Right lobe of liver (tissue), 6 donors: ENCODE data around the gene KCNN1. TPM values are rescaled to one million over a fixed set of nuclear protein-coding genes. Genes with fewer than 3 reads are reported as not detected.

ENCODE experiments used
- ATAC-seq, 4 donors: fragments of 200-7000 bp; cut with Tn5 transposase; one replicate each; pipeline ENCODE4 v1.9.1; 2020; ENCODE audit warnings: mild to moderate bottlenecking in 4 of 4, moderate library complexity in 4 of 4
- DNase-seq, 3 donors: peaks; one replicate each; pipeline ENCODE4 v3.0.0-alpha.2; 2020
- H3K27ac ChIP-seq, 3 donors: fragments of 200-600 bp; one replicate each; pipeline ENCODE4 v1.8.0; 2022
- H3K27me3 ChIP-seq, 2 donors: fragments of 200-600 bp; one replicate each; pipeline ENCODE4 v1.8.0; 2022
- H3K36me3 ChIP-seq, 4 donors: fragments of 200-600 bp; sonication (generic) in 1 of 4; one replicate each; pipeline versions ENCODE4 v1.5.1 to v1.8.0; 2017 to 2022; ENCODE audit warnings: control low read depth in 1 of 4
- H3K4me1 ChIP-seq, 4 donors: fragments of 200-600 bp; sonication (generic) in 1 of 4; one replicate each; pipeline versions ENCODE4 v1.5.1 to v1.8.0; 2017 to 2022; ENCODE audit warnings: control low read depth in 1 of 4
- H3K4me3 ChIP-seq, 3 donors: fragments of 200-600 bp; one replicate each; pipeline ENCODE4 v1.8.0; 2022
- H3K9me3 ChIP-seq, 4 donors: fragments of 200-600 bp; sonication (generic) in 1 of 4; one replicate each; pipeline versions ENCODE4 v1.5.1 to v1.8.0; 2017 to 2022; ENCODE audit warnings: control low read depth in 1 of 4
- POLR2A ChIP-seq: fragments of 450-650 bp; IDR thresholded peaks from one replicate; pipeline ENCODE4 v1.6.1; 2017; ENCODE audit warnings: antibody characterized with exemption, mild to moderate bottlenecking
- WGBS: methylation state at CpG from one replicate; pipeline ENCODE4 v1.1.6; 2018; ENCODE audit warnings: low coverage, low lambda C conversion rate; ENCODE audit not compliant: insufficient coverage; ENCODE audit errors: missing lambda C conversion rate; 5-methylcytosine and 5-hydroxymethylcytosine counted together
- intact Hi-C, 2 donors: fragments of 100-400 bp; cut with DNase I; formaldehyde crosslinking; loops; one replicate each; pipeline versions ENCODE4 v1.11.2 to v1.14.1; 2022
- total RNA-seq, 6 experiments: library from RNA; depleted of rRNA in 2 of 6; stranded (reverse); fragments of >200 nt in 2 of 6; fragmentation: NEBNext Ultra II Directional in 3 of 6; extraction: Animal tissue kit (Norgen Biotek cat#: 25700) in 3 of 6; gene quantifications; one replicate each; pipeline versions ENCODE4 v1.1.0 to v1.2.4, GENCODE V29; 2016 to 2023
- TF ChIP-seq, protein P1 (sequence below), 4 donors: fragments of 200-600 bp in 3 of 4; fragments of 450-650 bp in 1 of 4; IDR thresholded peaks; one replicate each; pipeline versions ENCODE4 v1.5.1 to v1.8.0; 2016 to 2022; ENCODE audit warnings: antibody characterized with exemption in 4 of 4, mild to moderate bottlenecking in 2 of 4
- donor health status: DM: no; HTN: yes; CAD: no.
- donor health status: DM: no; HTN: no; CAD: no.
- donor health status: DM: no; HTN: no; CAD: no.
- donor health status: DM: no; HTN: yes; CAD: no.
- donor health status: DM: no; HTN: yes; CAD: no.

The KCNN1 gene
- total RNA-seq, 6 experiments from 2014 or later, result not detected

DNA sequence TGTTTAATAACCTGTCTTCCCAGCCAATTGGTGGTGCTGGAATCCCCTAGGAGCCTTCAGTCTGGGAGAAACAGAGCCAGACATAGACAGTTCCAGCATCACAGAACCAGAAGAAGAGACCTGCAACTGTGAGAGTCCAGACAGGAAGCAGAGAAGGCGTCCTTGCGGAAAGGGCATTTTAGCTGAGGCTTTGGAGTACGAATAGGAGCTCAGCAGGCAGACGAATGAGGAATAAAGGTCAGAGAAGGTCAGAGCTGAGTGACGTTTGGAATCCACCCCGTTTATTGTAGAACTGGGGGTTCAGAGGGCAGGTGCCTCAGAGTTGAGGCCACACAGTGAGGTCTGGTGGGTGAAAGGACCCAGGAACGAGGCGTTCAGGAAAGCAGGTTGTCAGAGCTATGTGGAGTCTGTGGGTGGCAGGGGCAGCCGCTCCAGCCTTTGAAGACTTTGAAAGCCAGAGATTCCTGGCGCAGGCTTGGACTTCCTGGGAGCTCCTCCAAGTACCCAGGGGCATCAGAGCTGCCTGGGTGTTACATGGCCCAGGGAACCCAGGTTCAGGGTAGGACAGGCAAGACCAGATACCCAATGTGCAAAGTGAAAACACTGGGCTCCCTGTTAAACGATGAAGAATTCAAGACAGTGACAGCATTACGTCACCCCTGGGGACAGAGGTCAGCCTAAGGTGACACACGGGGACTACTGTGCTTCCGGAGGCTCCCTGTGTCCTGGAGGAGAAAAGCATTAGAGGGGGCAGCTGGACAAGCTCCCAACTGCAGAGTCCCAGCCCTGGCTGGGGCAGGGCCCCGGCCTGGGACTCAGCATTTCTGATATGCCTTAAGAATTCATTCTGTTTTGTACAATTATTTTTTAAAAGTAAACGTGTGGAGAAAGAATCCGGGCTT, 46.6 kb downstream of the KCNN1 start:
- TF ChIP-seq POLR2A, result no peak
- TF ChIP-seq, protein P1, sequence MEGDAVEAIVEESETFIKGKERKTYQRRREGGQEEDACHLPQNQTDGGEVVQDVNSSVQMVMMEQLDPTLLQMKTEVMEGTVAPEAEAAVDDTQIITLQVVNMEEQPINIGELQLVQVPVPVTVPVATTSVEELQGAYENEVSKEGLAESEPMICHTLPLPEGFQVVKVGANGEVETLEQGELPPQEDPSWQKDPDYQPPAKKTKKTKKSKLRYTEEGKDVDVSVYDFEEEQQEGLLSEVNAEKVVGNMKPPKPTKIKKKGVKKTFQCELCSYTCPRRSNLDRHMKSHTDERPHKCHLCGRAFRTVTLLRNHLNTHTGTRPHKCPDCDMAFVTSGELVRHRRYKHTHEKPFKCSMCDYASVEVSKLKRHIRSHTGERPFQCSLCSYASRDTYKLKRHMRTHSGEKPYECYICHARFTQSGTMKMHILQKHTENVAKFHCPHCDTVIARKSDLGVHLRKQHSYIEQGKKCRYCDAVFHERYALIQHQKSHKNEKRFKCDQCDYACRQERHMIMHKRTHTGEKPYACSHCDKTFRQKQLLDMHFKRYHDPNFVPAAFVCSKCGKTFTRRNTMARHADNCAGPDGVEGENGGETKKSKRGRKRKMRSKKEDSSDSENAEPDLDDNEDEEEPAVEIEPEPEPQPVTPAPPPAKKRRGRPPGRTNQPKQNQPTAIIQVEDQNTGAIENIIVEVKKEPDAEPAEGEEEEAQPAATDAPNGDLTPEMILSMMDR (IDR thresholded peaks at IDR 0.05), result no peak
- Histone ChIP-seq H3K9me3 (no peaks in the 10 kb centered on the region), H3K27me3 (no peaks in the 10 kb centered on the region), H3K4me1 (peaks cover 0 to 23% (median 2%) of the 10 kb centered on the region in 4 donors), H3K4me3 (peak overlapping the region in 1 of 3 donors; percentile 18), H3K27ac (peak overlapping the region; percentile 72 to 90 (median 87)), H3K36me3 (peaks cover 0 to 35% (median 14%) of the 10 kb centered on the region in 4 donors)
- DNase-seq, result peak; percentile 58 to 81 (median 80)
- intact Hi-C loops, result loop anchor here in 1 of 2 donors (5.0 kb wide), 1 partner anchor 44 kb away; no protein-coding TSS in a partner anchor
- 39% methylated on average over 15 of the region's 17 CpGs for WGBS
- ATAC-seq, result peak; percentile 63 to 88 (median 78)

DNA sequence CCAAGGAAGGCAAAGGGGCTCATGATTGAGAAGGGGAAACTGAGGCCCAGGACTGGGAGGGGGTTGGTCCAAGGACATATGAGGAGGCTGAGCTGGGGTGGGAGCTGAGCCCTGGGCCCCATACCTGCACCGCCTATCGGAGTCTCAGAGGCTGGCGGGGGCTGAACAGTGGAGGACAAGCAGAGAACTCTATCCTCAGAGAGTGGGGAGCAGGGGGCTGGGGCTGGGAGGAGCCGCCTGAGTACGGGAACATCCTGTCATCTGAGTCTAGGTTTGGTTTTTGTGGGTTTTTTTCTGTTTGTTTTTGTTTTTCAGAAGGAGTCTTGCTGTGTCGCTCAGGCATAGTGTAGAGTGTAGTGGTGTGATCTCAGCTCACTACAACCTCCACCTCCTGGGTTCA, 47.3 kb downstream of the KCNN1 start:
- intact Hi-C loops, result loop anchor here in 1 of 2 donors (5.0 kb wide), 1 partner anchor 43 kb away; no protein-coding TSS in a partner anchor
- Histone ChIP-seq H3K4me1 (peaks cover 0 to 16% (median 2%) of the 10 kb centered on the region in 4 donors), H3K27ac (peak overlapping the region; percentile 72 to 90 (median 87)), H3K27me3 (no peaks in the 10 kb centered on the region), H3K36me3 (peaks cover 0 to 35% (median 14%) of the 10 kb centered on the region in 4 donors), H3K4me3 (no peak overlapping the region), H3K9me3 (no peaks in the 10 kb centered on the region)
- DNase-seq, result no peak
- TF ChIP-seq, protein P1 (IDR thresholded peaks at IDR 0.05), result no peak
- TF ChIP-seq POLR2A, result no peak
- ATAC-seq, result no peak
- WGBS, result 80% methylated on average over 1 of the region's 6 CpGs

DNA sequence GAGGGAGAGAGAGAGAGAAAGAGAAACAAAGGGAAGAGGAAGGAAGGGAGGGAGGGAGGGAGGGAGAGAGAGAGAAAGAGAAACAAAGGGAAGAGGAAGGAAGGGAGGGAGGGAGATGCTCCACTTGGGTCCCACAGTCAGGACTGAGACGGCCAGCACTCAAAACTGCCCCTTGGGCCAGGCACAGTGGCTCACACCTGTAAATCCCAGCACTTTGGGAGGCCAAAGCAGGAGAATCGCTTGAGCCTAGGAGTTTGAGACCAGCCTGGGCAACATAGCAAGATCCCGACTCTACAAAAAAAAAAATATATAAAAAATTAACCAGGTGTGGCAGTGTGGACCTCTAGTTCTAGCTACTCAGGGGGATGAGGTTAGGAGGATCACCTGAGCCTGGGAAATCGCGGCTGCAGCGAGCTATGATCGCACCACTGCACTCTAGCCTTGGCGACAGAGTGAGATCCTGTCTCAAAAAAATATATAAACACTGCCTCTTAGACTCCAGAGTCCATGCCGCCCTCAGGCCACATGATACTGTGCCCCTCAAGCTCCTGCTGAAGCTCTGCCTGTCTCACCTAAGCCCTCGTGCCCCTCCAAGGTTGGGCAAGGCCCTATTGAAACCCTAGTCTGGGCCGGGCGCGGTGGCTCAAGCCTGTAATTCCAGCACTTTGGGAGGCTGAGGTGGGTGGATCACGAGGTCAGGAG, 49.5 kb downstream of the KCNN1 start:
- Histone ChIP-seq H3K36me3 (peaks cover 0 to 19% (median 4%) of the 10 kb centered on the region in 4 donors), H3K4me1 (peaks cover 3 to 30% (median 12%) of the 10 kb centered on the region in 4 donors), H3K4me3 (no peak overlapping the region), H3K27me3 (no peaks in the 10 kb centered on the region), H3K27ac (peak overlapping the region; percentile 18 to 67 (median 51)), H3K9me3 (no peaks in the 10 kb centered on the region)
- ATAC-seq (no peak), DNase-seq (no peak)
- TF ChIP-seq, protein P1 (IDR thresholded peaks at IDR 0.05), result no peak
- no peak for TF ChIP-seq POLR2A
- intact Hi-C loops, result no loop called here
- WGBS, result 63% methylated on average over 6 of the region's 14 CpGs

DNA sequence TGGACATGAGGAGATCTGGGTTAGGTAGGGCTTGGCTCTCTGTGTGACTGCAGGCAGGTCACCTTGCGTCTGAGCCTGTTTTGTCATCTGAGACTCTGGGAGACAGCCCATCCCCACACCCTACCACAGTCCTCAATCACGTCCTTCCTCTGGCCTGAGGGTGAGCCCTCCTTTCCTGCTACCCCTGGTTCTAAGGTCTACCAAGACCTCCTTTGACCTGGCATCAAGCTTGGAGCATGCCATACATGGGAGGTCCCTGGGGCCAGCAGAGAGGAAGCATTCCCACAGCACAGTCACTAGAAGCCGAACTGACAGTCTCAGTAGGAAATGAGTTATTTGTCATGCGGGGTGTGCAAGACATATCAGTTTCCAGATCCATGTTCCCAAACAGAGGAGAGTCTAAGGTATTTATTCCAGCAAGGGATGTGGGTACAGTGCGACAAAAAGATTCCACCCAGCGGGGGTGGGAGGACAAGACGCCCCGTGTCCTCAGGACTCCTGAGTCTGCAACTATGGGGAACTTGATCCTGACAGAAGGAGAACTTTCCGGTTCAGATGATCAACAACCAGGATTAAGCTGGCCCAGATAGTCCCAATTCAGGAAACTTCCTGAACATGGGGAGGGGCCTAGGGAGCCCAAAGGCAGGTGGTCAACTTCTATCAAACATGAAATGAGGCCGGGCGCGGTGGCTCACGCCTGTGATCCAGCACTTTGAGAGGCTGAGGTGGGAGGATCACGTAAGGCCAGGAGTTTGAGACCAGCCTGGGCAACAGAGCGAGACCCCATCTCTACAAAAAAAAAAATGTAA, 50.6 kb downstream of the KCNN1 start:
- TF ChIP-seq, protein P1 (IDR thresholded peaks at IDR 0.05), result no peak
- TF ChIP-seq POLR2A, result no peak
- ATAC-seq (peak in 3 of 4 donors; percentile 1 to 36 (median 1)), DNase-seq (no peak)
- Histone ChIP-seq H3K9me3 (no peaks in the 10 kb centered on the region), H3K27ac (peak overlapping the region; percentile 51 to 67 (median 64)), H3K27me3 (no peaks in the 10 kb centered on the region), H3K4me3 (no peak overlapping the region), H3K4me1 (peaks cover 3 to 41% (median 13%) of the 10 kb centered on the region in 4 donors), H3K36me3 (peaks cover 0 to 12% (median 3%) of the 10 kb centered on the region in 4 donors)
- intact Hi-C loops, result no loop called here
- WGBS, result 63% methylated on average over 11 of the region's 15 CpGs
